ENCODE results near the gene CANX. TPM values are rescaled to one million over a fixed set of nuclear protein-coding genes. Genes with fewer than 3 reads are reported as not detected.

Gene CANX
- total and polyA plus RNA-seq, 2 of the 13 experiments (the other 11 are each of a cell fraction or from before 2014, with no cell fraction given): 477 to 680 TPM

DNA sequence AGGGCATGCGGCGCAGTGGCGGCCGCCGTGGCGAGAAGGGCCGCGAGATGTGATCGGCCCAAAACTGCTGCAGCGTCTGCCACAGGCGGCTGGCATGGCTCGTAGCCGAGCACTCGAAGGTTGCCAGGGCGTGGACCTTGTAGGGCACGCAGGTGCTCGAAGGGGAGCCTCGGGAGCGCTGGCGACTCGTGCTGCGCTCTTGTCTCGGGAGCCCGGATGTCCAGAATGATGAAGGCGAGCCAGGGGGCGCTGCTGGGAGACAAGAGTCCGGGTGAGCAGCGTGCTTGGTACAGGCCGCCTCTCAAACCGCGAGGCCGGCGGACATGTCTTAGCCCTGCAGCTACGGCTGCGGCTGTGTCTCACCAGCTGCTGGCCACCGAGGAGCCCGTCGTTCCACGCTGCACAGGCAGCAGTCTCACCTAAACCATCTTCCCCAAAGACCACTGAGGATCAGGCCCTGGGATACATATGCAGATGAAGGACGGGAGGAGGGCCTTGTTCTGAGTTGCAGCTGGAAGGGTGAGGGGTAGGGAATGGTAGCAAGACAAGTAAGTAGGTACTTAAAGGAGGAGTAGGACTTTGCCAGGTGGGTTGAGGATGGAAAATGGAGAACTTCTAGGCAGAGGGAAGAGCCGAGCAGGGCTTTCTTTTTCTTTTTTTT lies 19.6 kb upstream of the CANX start (continued):
- TF ChIP-seq, protein P1, sequence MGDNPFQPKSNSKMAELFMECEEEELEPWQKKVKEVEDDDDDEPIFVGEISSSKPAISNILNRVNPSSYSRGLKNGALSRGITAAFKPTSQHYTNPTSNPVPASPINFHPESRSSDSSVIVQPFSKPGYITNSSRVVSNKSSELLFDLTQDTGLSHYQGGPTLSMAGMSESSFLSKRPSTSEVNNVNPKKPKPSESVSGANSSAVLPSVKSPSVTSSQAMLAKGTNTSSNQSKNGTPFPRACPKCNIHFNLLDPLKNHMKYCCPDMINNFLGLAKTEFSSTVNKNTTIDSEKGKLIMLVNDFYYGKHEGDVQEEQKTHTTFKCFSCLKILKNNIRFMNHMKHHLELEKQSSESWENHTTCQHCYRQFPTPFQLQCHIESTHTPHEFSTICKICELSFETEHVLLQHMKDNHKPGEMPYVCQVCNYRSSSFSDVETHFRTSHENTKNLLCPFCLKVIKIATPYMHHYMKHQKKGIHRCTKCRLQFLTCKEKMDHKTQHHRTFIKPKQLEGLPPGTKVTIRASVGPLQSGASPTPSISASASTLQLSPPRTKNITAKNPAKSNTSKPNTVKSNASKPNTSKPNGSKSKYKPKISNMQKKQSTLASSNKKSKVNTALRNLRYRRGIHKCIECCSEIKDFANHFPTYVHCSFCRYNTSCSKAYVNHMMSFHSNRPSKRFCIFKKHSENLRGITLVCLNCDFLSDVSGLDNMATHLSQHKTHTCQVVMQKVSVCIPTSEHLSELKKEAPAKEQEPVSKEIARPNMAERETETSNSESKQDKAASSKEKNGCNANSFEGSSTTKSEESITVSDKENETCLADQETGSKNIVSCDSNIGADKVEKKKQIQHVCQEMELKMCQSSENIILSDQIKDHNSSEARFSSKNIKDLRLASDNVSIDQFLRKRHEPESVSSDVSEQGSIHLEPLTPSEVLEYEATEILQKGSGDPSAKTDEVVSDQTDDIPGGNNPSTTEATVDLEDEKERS (CRISPR knock-in tag; IDR thresholded peaks at IDR 0.05): no peak
- TF ChIP-seq ZNF780A (CRISPR knock-in tag; IDR thresholded peaks at IDR 0.05) (no peak), ZBTB4 (CRISPR knock-in tag; IDR thresholded peaks at IDR 0.05; ENCODE audit: borderline replicate concordance) (peak; percentile 86; the same call in 1 of the 2 replicates), TP53 (CRISPR knock-in tag; conservative IDR thresholded peaks at IDR 0.05) (no peak), KLF13 (CRISPR knock-in tag; IDR thresholded peaks at IDR 0.05) (peak; percentile 57; the same call in 1 of the 2 replicates), ZNF816 (CRISPR knock-in tag; IDR thresholded peaks at IDR 0.05; ENCODE audit: borderline replicate concordance) (no peak), ZNF776 (CRISPR knock-in tag; IDR thresholded peaks at IDR 0.05) (0 out of 2 replicates have a peak, but pooled peaks have one; percentile 20), CAMTA2 (CRISPR knock-in tag; IDR thresholded peaks at IDR 0.05; ENCODE audit: borderline replicate concordance) (no peak), MYNN (CRISPR knock-in tag; IDR thresholded peaks at IDR 0.05; ENCODE audit: low read depth) (no peak; the same call in 1 of the 2 replicates)

Data from HepG2 (cell line).